Upper lobe of left lung (tissue), 6 donors: Measurements from ENCODE around the gene DARS1. TPM values are rescaled to one million over a fixed set of nuclear protein-coding genes. Genes with fewer than 3 reads are reported as not detected.
"Not testable (repeated sequence)": the region's sequence is repeated elsewhere in the genome, so short reads cannot be mapped to it uniquely, and the experiment has no call there.

Experiments used
- ATAC-seq, 2 donors: fragments of 200-7000 bp; cut with Tn5 transposase; one replicate each; pipeline ENCODE4 v1.9.1; 2022; ENCODE audit warnings: mild to moderate bottlenecking in 2 of 2, moderate library complexity in 2 of 2; ENCODE audit not compliant: low FRiP score in 2 of 2
- DNase-seq, 2 donors: peaks; one replicate each; pipeline ENCODE4 v3.0.0-alpha.2; 2019 to 2020
- H3K27ac ChIP-seq, 4 donors: fragments of 200-600 bp; sonication (generic); one replicate each; pipeline ENCODE4 v1.5.1; 2016 to 2019
- H3K27me3 ChIP-seq, 4 donors: fragments of 200-600 bp; sonication (generic); one replicate each; pipeline ENCODE4 v1.5.1; 2017 to 2019
- H3K36me3 ChIP-seq, 4 donors: fragments of 200-600 bp; sonication (generic); one replicate each; pipeline ENCODE4 v1.5.1; 2016 to 2019
- H3K4me1 ChIP-seq, 4 donors: fragments of 200-600 bp; sonication (generic); one replicate each; pipeline ENCODE4 v1.5.1; 2018 to 2019
- H3K4me3 ChIP-seq, 4 donors: fragments of 200-600 bp; sonication (generic); one replicate each; pipeline ENCODE4 v1.5.1; 2017 to 2019; ENCODE audit warnings: mild to moderate bottlenecking in 2 of 4, moderate library complexity in 1 of 4
- H3K9me3 ChIP-seq, 4 donors: fragments of 200-600 bp; sonication (generic); one replicate each; pipeline ENCODE4 v1.5.1; 2018 to 2019
- EP300 ChIP-seq, 4 donors: sonication (generic); formaldehyde crosslinking; IDR thresholded peaks; one replicate each; pipeline ENCODE4 v1.5.1; 2017; ENCODE audit warnings: antibody characterized with exemption in 4 of 4, control low read depth in 2 of 4
- POLR2A ChIP-seq, 4 donors: fragments of 450-650 bp; IDR thresholded peaks; one replicate each; pipeline ENCODE4 v1.5.1; 2016 to 2017; ENCODE audit warnings: antibody characterized with exemption in 4 of 4, mild to moderate bottlenecking in 2 of 4
- POLR2AphosphoS5 ChIP-seq, 2 donors: sonication (generic); formaldehyde crosslinking; IDR thresholded peaks; one replicate each; pipeline ENCODE4 v1.5.1; 2017; ENCODE audit warnings: antibody characterized with exemption in 2 of 2
- WGBS, 2 donors: methylation state at CpG; one replicate each; pipeline ENCODE4 v1.1.5; 2017 to 2018; 5-methylcytosine and 5-hydroxymethylcytosine counted together
- total RNA-seq, 6 donors: library from RNA; depleted of rRNA in 4 of 6; stranded (reverse); fragments of >200 nt in 4 of 6; gene quantifications; one replicate each; pipeline versions ENCODE4 v1.1.0 to v1.2.1, GENCODE V29; 2016 to 2021
- TF ChIP-seq, protein P1 (sequence below), 6 experiments: fragments of 450-650 bp in 4 of 6; fragments of 200-600 bp in 2 of 6; sonication (generic) in 2 of 6; IDR thresholded peaks; one replicate each; pipeline ENCODE4 v1.5.1; 2016 to 2019; ENCODE audit warnings: antibody characterized with exemption in 6 of 6
- donor health status: DM: no; HTN: no; CAD: no; lungs with moderate emphysema.
- donor health status: DM: no; HTN: yes; CAD: no; lungs with severe emphysema.

Gene DARS1
- total RNA-seq, 6 donors from 2014 or later = 38.5 to 68.1 (median 51.9) TPM

DNA sequence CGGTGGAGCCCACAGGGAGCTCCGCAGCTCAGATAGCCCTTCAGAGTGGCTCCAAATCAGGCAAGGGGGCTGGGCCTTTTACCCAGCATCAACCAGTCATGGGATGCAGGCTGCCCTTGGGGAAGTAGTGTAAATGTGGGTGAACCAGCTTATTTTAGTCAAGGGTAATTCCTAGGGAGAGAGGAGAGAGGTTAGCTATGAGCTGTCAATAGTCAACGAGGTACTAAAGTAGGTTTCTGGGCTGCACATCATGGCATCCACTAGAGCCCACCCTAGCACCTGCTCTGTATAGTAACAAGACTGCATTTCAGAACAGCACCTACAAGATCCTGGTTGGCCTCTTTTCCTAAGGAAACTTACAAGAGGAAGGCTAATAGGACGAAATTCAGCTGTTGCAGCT, 99.7 kb downstream of the DARS1 start:
- no peaks in the 10 kb centered on the region for H3K36me3 ChIP-seq

DNA sequence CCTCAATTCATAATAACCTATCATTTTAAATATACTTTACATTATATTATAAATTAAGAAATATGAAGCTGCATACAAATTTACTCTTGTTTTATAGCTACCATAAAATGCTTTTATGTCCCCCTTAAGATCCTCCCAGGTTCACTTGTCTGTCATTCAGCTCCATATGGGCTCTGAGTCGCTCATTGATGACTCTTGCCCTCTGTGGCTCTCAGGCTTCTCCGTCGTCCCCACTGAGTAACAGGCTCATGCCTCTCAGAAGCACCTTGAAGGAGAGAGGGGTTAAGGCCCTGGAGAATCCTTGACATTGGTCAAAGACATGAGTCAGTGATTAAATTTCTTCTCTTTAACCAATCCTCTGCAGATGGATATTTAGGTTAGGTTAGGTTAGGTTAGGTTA, 103.0 kb downstream of the DARS1 start:
- no peak overlapping the region for H3K4me3 ChIP-seq
- WGBS, 2 donors = 72 to 90% methylated on average over 3 of the region's 3 CpGs
- no peak overlapping the region for H3K27ac ChIP-seq

More for the DNA sequence above, 99.7 kb downstream of the DARS1 start:
- Histone ChIP-seq H3K27me3 (no peaks in the 10 kb centered on the region), H3K9me3 (no peaks in the 10 kb centered on the region), H3K27ac (no peak overlapping the region), H3K4me1 (no peaks in the 10 kb centered on the region), H3K4me3 (no peak overlapping the region)
- no peak for DNase-seq
- no peak for ATAC-seq
- TF ChIP-seq POLR2A (IDR thresholded peaks at IDR 0.05) (no peak), EP300 (IDR thresholded peaks at IDR 0.05) (no peak), POLR2AphosphoS5 (IDR thresholded peaks at IDR 0.05) (no peak)
- TF ChIP-seq, protein P1, sequence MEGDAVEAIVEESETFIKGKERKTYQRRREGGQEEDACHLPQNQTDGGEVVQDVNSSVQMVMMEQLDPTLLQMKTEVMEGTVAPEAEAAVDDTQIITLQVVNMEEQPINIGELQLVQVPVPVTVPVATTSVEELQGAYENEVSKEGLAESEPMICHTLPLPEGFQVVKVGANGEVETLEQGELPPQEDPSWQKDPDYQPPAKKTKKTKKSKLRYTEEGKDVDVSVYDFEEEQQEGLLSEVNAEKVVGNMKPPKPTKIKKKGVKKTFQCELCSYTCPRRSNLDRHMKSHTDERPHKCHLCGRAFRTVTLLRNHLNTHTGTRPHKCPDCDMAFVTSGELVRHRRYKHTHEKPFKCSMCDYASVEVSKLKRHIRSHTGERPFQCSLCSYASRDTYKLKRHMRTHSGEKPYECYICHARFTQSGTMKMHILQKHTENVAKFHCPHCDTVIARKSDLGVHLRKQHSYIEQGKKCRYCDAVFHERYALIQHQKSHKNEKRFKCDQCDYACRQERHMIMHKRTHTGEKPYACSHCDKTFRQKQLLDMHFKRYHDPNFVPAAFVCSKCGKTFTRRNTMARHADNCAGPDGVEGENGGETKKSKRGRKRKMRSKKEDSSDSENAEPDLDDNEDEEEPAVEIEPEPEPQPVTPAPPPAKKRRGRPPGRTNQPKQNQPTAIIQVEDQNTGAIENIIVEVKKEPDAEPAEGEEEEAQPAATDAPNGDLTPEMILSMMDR (IDR thresholded peaks at IDR 0.05) = no peak
- 87 to 91% methylated on average over 4 of the region's 4 CpGs for WGBS, 2 donors

DNA sequence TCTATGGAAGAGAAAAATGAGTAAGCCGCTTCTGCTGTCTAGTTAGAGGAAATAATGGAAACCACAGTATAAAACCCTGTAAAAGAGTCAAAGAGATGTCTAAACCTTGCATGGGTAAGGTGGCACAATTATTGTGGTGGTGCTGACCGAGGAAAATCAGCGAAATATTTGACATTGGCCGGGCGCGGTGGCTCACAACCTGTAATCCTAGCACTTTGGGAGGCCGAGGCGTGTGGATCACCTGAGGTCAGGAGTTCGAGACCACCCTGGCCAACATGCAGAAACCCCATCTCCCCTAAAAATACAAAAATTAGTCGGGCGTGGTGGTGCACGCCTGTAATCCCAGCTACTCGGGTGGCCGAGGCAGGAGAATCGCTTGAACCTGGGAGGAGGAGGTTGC, 108.7 kb downstream of the DARS1 start:
- H3K4me1 ChIP-seq = peaks cover 9 to 18% (median 15%) of the 10 kb centered on the region in 4 donors
- H3K4me3 ChIP-seq = peak overlapping the region; percentile 16 to 84 (median 62)
- DNase-seq, H3K27me3 ChIP-seq, H3K9me3 ChIP-seq, ATAC-seq, H3K36me3 ChIP-seq: not testable (repeated sequence)
- 83 to 86% methylated on average over 15 of the region's 15 CpGs for WGBS, 2 donors
- H3K27ac ChIP-seq = peak overlapping the region in 2 of 4 donors; percentile 85 to 86

More for the DNA sequence above, 103.0 kb downstream of the DARS1 start:
- Histone ChIP-seq H3K9me3 (no peaks in the 10 kb centered on the region), H3K4me1 (no peaks in the 10 kb centered on the region), H3K36me3 (no peaks in the 10 kb centered on the region), H3K27me3 (no peaks in the 10 kb centered on the region)
- DNase-seq = no peak
- no peak for ATAC-seq
- TF ChIP-seq, protein P1 (IDR thresholded peaks at IDR 0.05) = no peak
- TF ChIP-seq POLR2AphosphoS5 (IDR thresholded peaks at IDR 0.05) = no peak
- no peak for TF ChIP-seq POLR2A (IDR thresholded peaks at IDR 0.05)
- TF ChIP-seq EP300 (IDR thresholded peaks at IDR 0.05) = no peak

DNA sequence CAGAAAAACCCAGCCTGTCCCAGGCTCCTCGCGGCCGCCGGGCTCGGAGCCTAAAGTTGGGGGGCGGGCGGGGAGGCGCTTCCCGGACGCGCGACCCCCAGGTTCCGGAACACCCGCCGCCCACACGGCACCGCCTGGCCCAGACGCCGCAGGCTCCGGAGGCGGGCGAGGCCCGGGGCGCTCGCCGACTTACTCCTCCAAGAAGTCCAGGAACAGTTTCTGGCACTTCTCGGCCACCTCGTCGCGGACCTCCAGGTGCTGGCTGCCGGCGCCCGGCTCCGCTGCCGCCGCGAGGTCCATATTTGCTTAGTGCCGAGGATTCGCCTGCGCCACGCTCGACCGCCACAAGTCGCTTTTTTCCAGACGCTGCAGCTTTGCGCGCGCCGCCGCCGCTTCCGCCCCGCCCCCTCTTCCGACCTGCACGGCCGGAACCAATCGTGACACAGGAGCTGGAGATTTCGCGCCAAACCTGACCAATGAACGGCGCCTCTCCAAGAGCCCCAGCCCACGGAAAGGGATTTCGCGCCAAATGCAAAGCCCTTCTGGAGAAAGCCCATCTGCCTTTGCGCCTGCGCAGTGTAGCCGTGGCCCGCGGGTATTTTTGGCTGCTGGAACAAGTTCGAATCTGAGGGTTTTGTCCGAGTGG, 109.2 kb downstream of the DARS1 start, which contains the start of gene MCM6:
TSS of gene MCM6 (minus strand) at position 378 of the 646 bp plus-strand sequence. CDS start at position 300, 78 bp downstream.
- TF ChIP-seq POLR2A (IDR thresholded peaks at IDR 0.05) (peak in 3 of 4 donors; percentile 43 to 66 (median 54)), EP300 (IDR thresholded peaks at IDR 0.05) (no peak), POLR2AphosphoS5 (IDR thresholded peaks at IDR 0.05) (peak; percentile 41 to 78)
- TF ChIP-seq, protein P1 (IDR thresholded peaks at IDR 0.05) = peak in 5 of 6 experiments; percentile 14 to 70 (median 53)
- WGBS, 2 donors = 0 to 1% methylated on average over 48 to 65 of the region's 71 CpGs

DNA sequence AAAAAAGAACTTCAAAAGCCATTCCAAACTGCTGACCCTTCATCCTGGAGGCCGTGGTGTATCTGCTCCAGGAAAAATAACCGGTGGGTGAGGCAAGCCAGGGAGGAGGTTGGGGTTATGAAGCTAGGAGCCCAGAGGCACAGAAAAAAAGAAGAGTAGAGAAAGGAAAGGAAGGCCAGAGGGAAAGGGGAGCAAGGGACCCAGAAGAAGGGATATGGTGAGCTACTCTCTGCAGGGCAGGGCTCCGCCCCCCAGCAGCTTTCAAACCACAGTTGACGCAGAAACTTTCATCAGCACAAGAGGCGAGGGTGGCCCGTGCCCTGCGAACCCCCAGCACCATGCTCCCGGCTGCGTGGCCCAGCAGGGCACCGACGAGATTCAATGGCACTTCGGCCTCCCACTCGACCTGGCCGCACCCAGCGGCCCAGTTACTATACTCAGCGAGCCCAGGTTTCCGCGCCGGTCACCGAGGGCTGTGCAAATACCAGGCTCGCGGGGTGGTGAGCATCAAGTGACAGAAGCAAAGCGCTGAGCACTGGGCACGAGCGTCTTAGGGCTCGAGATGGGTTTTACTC, 109.8 kb downstream of the DARS1 start:
- H3K4me1 ChIP-seq = peaks cover 9 to 18% (median 15%) of the 10 kb centered on the region in 4 donors
- no peaks in the 10 kb centered on the region for H3K9me3 ChIP-seq
- H3K27me3 ChIP-seq = no peaks in the 10 kb centered on the region
- TF ChIP-seq POLR2AphosphoS5 (IDR thresholded peaks at IDR 0.05) (peak in 1 of 2 donors; percentile 41), EP300 (IDR thresholded peaks at IDR 0.05) (no peak), POLR2A (IDR thresholded peaks at IDR 0.05) (no peak)
- TF ChIP-seq, protein P1 (IDR thresholded peaks at IDR 0.05) = no peak
- DNase-seq (peak; percentile 77 to 88), ATAC-seq (peak; percentile 69 to 70)
- peaks cover 0 to 15% (median 2%) of the 10 kb centered on the region in 4 donors for H3K36me3 ChIP-seq
- peak overlapping the region; percentile 61 to 84 (median 72) for H3K4me3 ChIP-seq
- WGBS, 2 donors = 4% methylated on average over 16 to 20 of the region's 26 CpGs
- H3K27ac ChIP-seq = peak overlapping the region; percentile 72 to 86 (median 84)

More for the DNA sequence above, 109.2 kb downstream of the DARS1 start, which contains the start of gene MCM6:
- H3K27ac ChIP-seq = peak within 1 kb of the TSS; percentile 72 to 86 (median 84)
- peak within 1 kb of the TSS; percentile 61 to 84 (median 72) for H3K4me3 ChIP-seq
- DNase-seq (peak; percentile 97 to 99), ATAC-seq (peak; percentile 98 to 100)
- no peaks in the 10 kb centered on the region for H3K27me3 ChIP-seq
- no peaks in the 10 kb centered on the region for H3K9me3 ChIP-seq
- peaks cover 9 to 18% (median 15%) of the 10 kb centered on the region in 4 donors for H3K4me1 ChIP-seq
- H3K36me3 ChIP-seq = peaks cover 0 to 10% (median 2%) of the 10 kb centered on the region in 4 donors
